ENCODE measurements around the gene KCNT1.

KCNT1 gene

GRCh38 chr9:135747311-135747710 is 45.3 kb downstream of the KCNT1 start:
- DNase-seq, result no peak

GRCh38 chr9:135748676-135749075 is 46.7 kb downstream of the KCNT1 start:
- no peak for DNase-seq

GRCh38 chr9:135749171-135750045 is 47.4 kb downstream of the KCNT1 start:
- no peak for DNase-seq

- no peak for DNase-seq
These were observed 48.8 kb downstream of the KCNT1 start for GRCh38 chr9:135750786-135751185.

GRCh38 chr9:135751501-135751900 is 49.5 kb downstream of the KCNT1 start:
- no peak for DNase-seq

- no peak for DNase-seq
These were observed 50.6 kb downstream of the KCNT1 start for GRCh38 chr9:135752281-135753204.

- DNase-seq, result no peak
These were observed 51.6 kb downstream of the KCNT1 start for GRCh38 chr9:135753391-135754105.

GRCh38 chr9:135756576-135756975 is 54.6 kb downstream of the KCNT1 start:
- no peak for DNase-seq

GRCh38 chr9:135757356-135757755 is 55.4 kb downstream of the KCNT1 start:
- DNase-seq, result no peak

GRCh38 chr9:135758056-135758455 is 56.1 kb downstream of the KCNT1 start:
- no peak for DNase-seq

GRCh38 chr9:135758870-135759269 is 56.9 kb downstream of the KCNT1 start:
- DNase-seq, result no peak

GRCh38 chr9:135759676-135760300 is 57.8 kb downstream of the KCNT1 start:
- DNase-seq, result no peak

- no peak for DNase-seq
These were observed 58.5 kb downstream of the KCNT1 start for GRCh38 chr9:135760465-135760864.

GRCh38 chr9:135761150-135761844 is 59.3 kb downstream of the KCNT1 start:
- no peak for DNase-seq

- no peak for DNase-seq
These were observed 59.8 kb downstream of the KCNT1 start for GRCh38 chr9:135761845-135762168.

- DNase-seq, result no peak
These were observed 60.9 kb downstream of the KCNT1 start for GRCh38 chr9:135762921-135763320.

GRCh38 chr9:135763716-135764446 is 61.9 kb downstream of the KCNT1 start:
- no peak for DNase-seq

- DNase-seq, result no peak
These were observed 62.7 kb downstream of the KCNT1 start for GRCh38 chr9:135764731-135765130.

GRCh38 chr9:135765416-135765815 is 63.4 kb downstream of the KCNT1 start:
- DNase-seq, result no peak

- DNase-seq, result no peak
These were observed 64.3 kb downstream of the KCNT1 start for GRCh38 chr9:135766251-135766650.

GRCh38 chr9:135766707-135767106 is 64.7 kb downstream of the KCNT1 start:
- no peak for DNase-seq
